ENCODE measurements around the gene SHKBP1. TPM values are rescaled to one million over a fixed set of nuclear protein-coding genes. Genes with fewer than 3 reads are reported as not detected.
A peak's percentile ranks its signal among the peaks of the same experiment; 100 is the strongest.

SHKBP1 gene
- total RNA-seq, 1 experiment from 2014 or later: 92.9 TPM

DNA sequence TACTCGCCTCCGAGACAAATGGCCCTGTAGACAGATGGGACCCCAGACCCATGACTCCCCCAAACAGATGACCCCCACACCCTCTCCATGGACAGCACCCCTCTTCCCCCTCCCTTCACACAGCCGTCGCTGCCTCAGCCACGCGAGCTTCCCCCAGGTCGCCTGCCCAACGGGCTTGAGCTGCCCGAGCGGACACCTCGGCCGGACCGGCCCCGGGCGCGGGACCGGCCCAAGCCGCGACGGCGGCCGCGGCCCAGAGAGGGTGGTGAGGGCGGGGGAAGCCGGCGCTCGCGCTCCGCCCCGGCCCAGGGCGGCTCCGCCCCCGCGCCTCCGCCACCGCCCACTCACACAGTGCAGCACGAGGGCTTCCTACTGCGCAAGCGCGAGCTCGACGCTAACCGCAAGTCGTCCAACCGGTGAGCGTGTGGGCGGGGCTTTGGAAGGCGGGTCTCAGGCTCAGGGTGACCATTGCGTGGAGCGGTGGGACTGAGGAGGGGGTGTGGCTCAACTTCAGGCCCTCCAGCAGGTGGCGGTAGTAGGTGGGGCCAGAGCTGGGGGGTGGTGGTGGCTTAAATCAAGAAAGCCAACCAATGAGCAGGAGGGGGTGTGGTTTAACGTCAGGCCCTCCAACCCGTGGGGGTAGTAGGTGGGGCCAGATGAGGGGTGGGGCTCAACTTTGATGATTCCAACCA, 6.2 kb upstream of the SHKBP1 start:
- no CpG with 5 or more reads among the region's 53 CpGs for WGBS (ENCODE audit: extremely low coverage, insufficient read length, low lambda C conversion rate)
- Histone ChIP-seq H3K18ac (ENCODE audit: insufficient read length, low read depth, low read length) (no peak overlapping the region), H3K23ac (ENCODE audit: insufficient read length, low read depth, low read length) (no peak overlapping the region), H2AFZ (ENCODE audit: low read length) (no peak overlapping the region), H3K23me2 (ENCODE audit: insufficient read length, low read depth, low read length, poor library complexity, severe bottlenecking) (peaks cover 4% of the 10 kb centered on the region), H2BK20ac (ENCODE audit: low read depth, low read length, poor library complexity, severe bottlenecking) (no peak overlapping the region), H2AK5ac (ENCODE audit: insufficient read length, low read length) (no peak overlapping the region), H2BK120ac (ENCODE audit: low read depth, low read length, poor library complexity, severe bottlenecking) (no peak overlapping the region), H3T11ph (ENCODE audit: low read length) (no peak overlapping the region), H4K5ac (ENCODE audit: insufficient read length, low read depth, low read length) (no peak overlapping the region), H3K9me3 (ENCODE audit: control insufficient read depth, low read depth, low read length) (no peaks in the 10 kb centered on the region), H4K20me1 (ENCODE audit: control insufficient read depth, insufficient read depth, insufficient read length) (no peaks in the 10 kb centered on the region), H3K56ac (ENCODE audit: insufficient read length, low read depth, low read length) (no peak overlapping the region), H3K79me2 (ENCODE audit: insufficient read depth, low read length) (no peaks in the 10 kb centered on the region), H3K27me3 (ENCODE audit: insufficient read depth, low read length) (peaks cover 27% of the 10 kb centered on the region), H2BK5ac (ENCODE audit: insufficient read length, low read length) (no peak overlapping the region), H4K8ac (replicated peaks; ENCODE audit: insufficient read length, low read depth, low read length) (no peak overlapping the region), H3K9ac (ENCODE audit: extremely low read depth, insufficient read length, low read length) (no peak overlapping the region), H3K4me1 (ENCODE audit: insufficient read depth, low read length) (peaks cover 3% of the 10 kb centered on the region; the same call in 1 of the 2 replicates), H3K4me2 (ENCODE audit: insufficient read depth, insufficient read length, low read length) (peak overlapping the region; percentile 56), H3K4ac (ENCODE audit: low read depth, low read length) (no peak overlapping the region), H2BK12ac (ENCODE audit: insufficient read length, low read depth, low read length) (no peak overlapping the region), H2BK15ac (ENCODE audit: low read depth, low read length) (no peak overlapping the region), H3K79me1 (ENCODE audit: insufficient read depth, low read depth, low read length, poor library complexity, severe bottlenecking) (no peaks in the 10 kb centered on the region), H3K14ac (ENCODE audit: insufficient read depth, low read length) (no peak overlapping the region), H4K91ac (ENCODE audit: insufficient read length, low read depth, low read length) (no peak overlapping the region), H3K27ac (ENCODE audit: insufficient read length, low read depth, low read length) (no peak overlapping the region)
- H3K27ac Mint-ChIP-seq: no peak overlapping the region
- DNase-seq: peak; percentile 100
- H3K4me1 Mint-ChIP-seq: peaks cover 12 to 18% of the 10 kb centered on the region in 2 experiments
- H3K9me3 Mint-ChIP-seq: peaks cover 0 to 7% of the 10 kb centered on the region in 2 experiments; a peak in 1 of 5 replicates
- H3K36me3 Mint-ChIP-seq (ENCODE audit: insufficient read depth in 1 of 3, low read depth in 3 of 3): no peaks in the 10 kb centered on the region; a peak in 1 of 7 replicates
- peaks cover 52% of the 10 kb centered on the region for H3K27me3 Mint-ChIP-seq (ENCODE audit: low read depth)
- no peak for TF ChIP-seq CTCF (conservative IDR thresholded peaks at IDR 0.05)
- peak overlapping the region; percentile 60 to 83 for H3K4me3 Mint-ChIP-seq
